NB4 (cell line): ENCODE results near the gene SCNN1G.

Experiments
- DNase-seq: peaks from one replicate; pipeline ENCODE4 v3.0.0; 2010; ENCODE audit warnings: low read depth
- H3K4me3 ChIP-seq: one replicate; pipeline ENCODE4 v1.5.1; 2011; ENCODE audit warnings: mild to moderate bottlenecking, low read depth, low read length, moderate library complexity
- MYC ChIP-seq: IDR thresholded peaks from 2 replicates; pipeline ENCODE4 v1.6.1; 2011; ENCODE audit warnings: low read depth, low read length
- POLR2A ChIP-seq: IDR thresholded peaks from 2 replicates; pipeline ENCODE4 v1.6.1; 2011; ENCODE audit warnings: mild to moderate bottlenecking; ENCODE audit not compliant: insufficient read length; ENCODE audit errors: extremely low read depth
- TF ChIP-seq, protein P1 (sequence below): IDR thresholded peaks from 2 replicates; pipeline ENCODE4 v1.6.1; 2011; ENCODE audit warnings: low read depth, low read length
- TF ChIP-seq, protein P2 (sequence below): IDR thresholded peaks from one replicate; pipeline ENCODE4 v1.5.1; 2012; ENCODE audit warnings: low read depth, low read length

The SCNN1G gene

DNA sequence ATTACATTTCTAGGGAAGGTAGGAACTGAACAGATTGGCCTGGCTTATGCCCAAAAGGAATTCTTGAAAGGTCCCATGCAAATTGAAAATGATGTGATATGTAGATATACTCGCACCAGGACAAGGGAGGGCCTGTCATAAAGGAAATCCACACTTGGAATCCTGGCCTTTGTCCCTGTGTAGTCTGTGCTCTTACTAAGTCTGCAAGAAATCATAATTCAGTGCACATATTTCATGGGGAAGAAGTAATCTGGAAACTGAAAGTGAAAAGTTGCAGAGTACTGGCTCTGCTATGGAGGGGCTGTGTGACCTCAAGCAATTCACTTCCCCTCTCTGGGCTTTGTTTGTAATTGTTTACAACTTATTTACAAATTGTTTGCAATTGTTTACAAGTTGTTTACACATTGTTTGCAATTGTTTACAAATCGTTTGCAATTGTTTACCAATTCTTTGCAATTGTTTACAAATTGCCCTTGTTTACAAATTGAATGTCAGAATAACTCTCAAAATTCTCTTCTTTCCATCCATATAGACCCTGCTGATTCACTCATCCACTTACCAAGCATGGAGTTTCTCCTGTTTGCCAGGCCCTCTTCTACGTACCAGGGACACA, 12.9 kb downstream of the SCNN1G start:
- DNase-seq: no peak
- no peak for TF ChIP-seq MYC
- TF ChIP-seq, protein P1, sequence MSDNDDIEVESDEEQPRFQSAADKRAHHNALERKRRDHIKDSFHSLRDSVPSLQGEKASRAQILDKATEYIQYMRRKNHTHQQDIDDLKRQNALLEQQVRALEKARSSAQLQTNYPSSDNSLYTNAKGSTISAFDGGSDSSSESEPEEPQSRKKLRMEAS: no peak

DNA sequence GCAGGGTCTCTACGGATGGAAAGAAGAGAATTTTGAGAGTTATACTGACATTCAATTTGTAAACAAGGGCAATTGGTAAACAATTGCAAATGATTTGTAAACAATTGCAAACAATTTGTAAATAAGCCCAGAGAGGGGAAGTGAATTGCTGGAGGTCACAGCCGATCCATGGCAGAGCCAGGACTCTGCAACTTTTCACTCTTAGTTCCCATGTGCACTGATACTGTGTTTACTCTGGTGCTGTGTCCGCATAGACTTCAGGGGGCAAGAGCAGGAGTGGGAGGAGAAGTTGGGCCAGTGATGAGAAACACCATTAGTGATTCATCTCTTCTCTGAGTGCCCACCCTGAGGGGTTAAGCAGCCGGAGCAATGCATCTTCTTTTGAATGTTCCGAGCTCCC, 14.0 kb downstream of the SCNN1G start:
- TF ChIP-seq, protein P2, sequence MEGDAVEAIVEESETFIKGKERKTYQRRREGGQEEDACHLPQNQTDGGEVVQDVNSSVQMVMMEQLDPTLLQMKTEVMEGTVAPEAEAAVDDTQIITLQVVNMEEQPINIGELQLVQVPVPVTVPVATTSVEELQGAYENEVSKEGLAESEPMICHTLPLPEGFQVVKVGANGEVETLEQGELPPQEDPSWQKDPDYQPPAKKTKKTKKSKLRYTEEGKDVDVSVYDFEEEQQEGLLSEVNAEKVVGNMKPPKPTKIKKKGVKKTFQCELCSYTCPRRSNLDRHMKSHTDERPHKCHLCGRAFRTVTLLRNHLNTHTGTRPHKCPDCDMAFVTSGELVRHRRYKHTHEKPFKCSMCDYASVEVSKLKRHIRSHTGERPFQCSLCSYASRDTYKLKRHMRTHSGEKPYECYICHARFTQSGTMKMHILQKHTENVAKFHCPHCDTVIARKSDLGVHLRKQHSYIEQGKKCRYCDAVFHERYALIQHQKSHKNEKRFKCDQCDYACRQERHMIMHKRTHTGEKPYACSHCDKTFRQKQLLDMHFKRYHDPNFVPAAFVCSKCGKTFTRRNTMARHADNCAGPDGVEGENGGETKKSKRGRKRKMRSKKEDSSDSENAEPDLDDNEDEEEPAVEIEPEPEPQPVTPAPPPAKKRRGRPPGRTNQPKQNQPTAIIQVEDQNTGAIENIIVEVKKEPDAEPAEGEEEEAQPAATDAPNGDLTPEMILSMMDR: no peak
- TF ChIP-seq MYC (no peak), POLR2A (no peak)
- TF ChIP-seq, protein P1: no peak
- no peak for DNase-seq
- H3K4me3 ChIP-seq: no peak overlapping the region

More for the DNA sequence above, 12.9 kb downstream of the SCNN1G start:
- no peak overlapping the region for H3K4me3 ChIP-seq

- H3K4me3 ChIP-seq: no peak overlapping the region
- TF ChIP-seq, protein P1: no peak
- TF ChIP-seq POLR2A (no peak), MYC (no peak)
- TF ChIP-seq, protein P2: no peak
- no peak for DNase-seq
Measured at GRCh38 chr16:23202166-23202565, 19.6 kb downstream of the SCNN1G start.

GRCh38 chr16:23206986-23207385, 24.4 kb downstream of the SCNN1G start:
- H3K4me3 ChIP-seq: no peak overlapping the region
- TF ChIP-seq MYC (no peak), POLR2A (no peak)
- TF ChIP-seq, protein P2: no peak
- TF ChIP-seq, protein P1: no peak
- DNase-seq: no peak

- no peak for DNase-seq
- H3K4me3 ChIP-seq: no peak overlapping the region
- TF ChIP-seq, protein P2: no peak
- no peak for TF ChIP-seq MYC
- no peak for TF ChIP-seq POLR2A
Measured at GRCh38 chr16:23207485-23207884, 24.9 kb downstream of the SCNN1G start.

DNA sequence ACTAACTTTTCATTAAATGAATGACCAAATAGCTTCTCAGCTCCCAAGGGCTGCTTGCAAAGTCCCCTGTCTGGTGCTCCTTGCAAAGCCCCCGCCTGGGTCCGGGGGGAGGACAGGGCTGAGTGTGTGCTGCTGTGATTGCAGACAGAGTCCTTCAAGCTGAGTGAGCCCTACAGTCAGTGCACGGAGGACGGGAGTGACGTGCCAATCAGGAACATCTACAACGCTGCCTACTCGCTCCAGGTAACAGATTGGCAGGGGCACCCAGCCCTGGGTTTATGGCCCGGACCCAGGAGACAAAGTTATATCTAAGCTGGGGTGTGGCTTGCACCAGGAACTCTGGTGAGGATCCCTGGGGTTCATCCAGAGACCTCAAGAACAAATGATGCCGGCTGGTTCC, 27.1 kb downstream of the SCNN1G start:
- TF ChIP-seq MYC (no peak), POLR2A (no peak)
- TF ChIP-seq, protein P1: no peak
- TF ChIP-seq, protein P2: no peak
- no peak overlapping the region for H3K4me3 ChIP-seq
- DNase-seq: no peak
